GM21737 (cell line): ENCODE results near the gene UBE2E1.
"Not testable (repeated sequence)": the region's sequence is repeated elsewhere in the genome, so short reads cannot be mapped to it uniquely, and the experiment has no call there.

Experiments used
- ATAC-seq: cut with Tn5 transposase; IDR thresholded peaks from one replicate; pipeline ENCODE4 v1.9.1; 2021; ENCODE audit warnings: mild to moderate bottlenecking, moderate library complexity; ENCODE audit not compliant: unreplicated experiment

Gene UBE2E1

GRCh38 chr3:23877329-23877980, 71.7 kb downstream of the UBE2E1 start:
- ATAC-seq = no peak

GRCh38 chr3:23879485-23879884, 73.7 kb downstream of the UBE2E1 start:
- no peak for ATAC-seq

- ATAC-seq = no peak
Observed at GRCh38 chr3:23880703-23881339, 75.1 kb downstream of the UBE2E1 start.

- ATAC-seq = not testable (repeated sequence)
Observed at GRCh38 chr3:23881993-23882392, 76.2 kb downstream of the UBE2E1 start.

GRCh38 chr3:23882487-23882918, 76.7 kb downstream of the UBE2E1 start:
- no peak for ATAC-seq

- no peak for ATAC-seq
Observed at GRCh38 chr3:23884481-23884880, 78.7 kb downstream of the UBE2E1 start.

GRCh38 chr3:23885210-23885609, 79.5 kb downstream of the UBE2E1 start:
- ATAC-seq = no peak

- ATAC-seq = no peak
Observed at GRCh38 chr3:23886311-23886710, 80.6 kb downstream of the UBE2E1 start.

GRCh38 chr3:23888617-23889228, 83.0 kb downstream of the UBE2E1 start:
- no peak for ATAC-seq

GRCh38 chr3:23889386-23889785, 83.6 kb downstream of the UBE2E1 start:
- no peak for ATAC-seq

- ATAC-seq = no peak
Observed at GRCh38 chr3:23889950-23890349, 84.2 kb downstream of the UBE2E1 start.

GRCh38 chr3:23894254-23895061, 88.7 kb downstream of the UBE2E1 start:
- ATAC-seq = no peak

- ATAC-seq = no peak
Observed at GRCh38 chr3:23895181-23895580, 89.4 kb downstream of the UBE2E1 start.

GRCh38 chr3:23900744-23901143, 95.0 kb downstream of the UBE2E1 start:
- ATAC-seq = no peak

GRCh38 chr3:23904545-23904944, 98.8 kb downstream of the UBE2E1 start:
- ATAC-seq = no peak

GRCh38 chr3:23909341-23909740, 103.6 kb downstream of the UBE2E1 start:
- no peak for ATAC-seq

GRCh38 chr3:23911397-23911796, 105.6 kb downstream of the UBE2E1 start:
- ATAC-seq = no peak

GRCh38 chr3:23912335-23912734, 106.6 kb downstream of the UBE2E1 start:
- ATAC-seq = not testable (repeated sequence)

GRCh38 chr3:23913182-23913581, 107.4 kb downstream of the UBE2E1 start:
- no peak for ATAC-seq

GRCh38 chr3:23913873-23914743, 108.4 kb downstream of the UBE2E1 start:
- ATAC-seq = no peak
